Gastrocnemius medialis (tissue), 4 donors: ENCODE measurements around the gene EGFLAM. TPM values are rescaled to one million over a fixed set of nuclear protein-coding genes. Genes with fewer than 3 reads are reported as not detected.

Experiments used
- ATAC-seq, 2 donors: fragments of 150-250 bp; one replicate each; pipeline ENCODE4 v1.9.1; 2016
- DNase-seq, 2 donors: peaks; one replicate each; pipeline ENCODE4 v3.0.0-alpha.2; 2019
- H3K27ac ChIP-seq, 4 donors: fragments of 200-600 bp; sonication (generic); 1 replicate in 1 of 4; 2 replicates in 3 of 4; pipeline ENCODE4 v1.5.1; 2016 to 2018; ENCODE audit warnings: mild to moderate bottlenecking in 2 of 4, moderate library complexity in 1 of 4
- H3K27me3 ChIP-seq, 3 donors: fragments of 200-600 bp; sonication (generic) in 2 of 3; 1 replicate in 1 of 3; 2 replicates in 2 of 3; pipeline versions ENCODE4 v1.5.1 to v1.6.0; 2016 to 2019; ENCODE audit warnings: mild to moderate bottlenecking in 1 of 3, moderate library complexity in 1 of 3
- H3K36me3 ChIP-seq, 2 donors: fragments of 200-600 bp; sonication (generic) in 1 of 2; one replicate each; pipeline ENCODE4 v1.5.1; 2017 to 2018
- H3K4me1 ChIP-seq, 2 donors: fragments of 200-600 bp; sonication (generic) in 1 of 2; one replicate each; pipeline ENCODE4 v1.5.1; 2016 to 2017; ENCODE audit warnings: mild to moderate bottlenecking in 2 of 2
- H3K4me3 ChIP-seq, 4 donors: fragments of 200-600 bp; sonication (generic) in 3 of 4; 1 replicate in 1 of 4; 2 replicates in 3 of 4; pipeline ENCODE4 v1.5.1; 2016 to 2019; ENCODE audit warnings: mild to moderate bottlenecking in 2 of 4
- H3K9me3 ChIP-seq, 3 donors: fragments of 200-600 bp; sonication (generic) in 2 of 3; 1 replicate in 1 of 3; 2 replicates in 2 of 3; pipeline ENCODE4 v1.5.1; 2016 to 2019
- CTCF ChIP-seq, 5 experiments: fragments of 450-650 bp in 3 of 5; fragments of 200-600 bp in 2 of 5; sonication (generic) in 2 of 5; IDR thresholded peaks in 4 of 5; conservative IDR thresholded peaks in 1 of 5; 1 replicate in 4 of 5; 2 replicates in 1 of 5; pipeline ENCODE4 v1.5.1; 2016 to 2019; ENCODE audit warnings: antibody characterized with exemption in 5 of 5, mild to moderate bottlenecking in 3 of 5, moderate library complexity in 3 of 5
- POLR2A ChIP-seq, 2 donors: fragments of 450-650 bp; IDR thresholded peaks; one replicate each; pipeline ENCODE4 v1.6.1; 2017; ENCODE audit warnings: antibody characterized with exemption in 2 of 2, mild to moderate bottlenecking in 2 of 2, moderate library complexity in 2 of 2
- in situ Hi-C, 4 donors: fragments of 200-750 bp; cut with MboI; loops; one replicate each; pipeline versions ENCODE4 v1.15.0 to v1.8.0; 2017; ENCODE audit warnings: low sequenced_read_pairs in 4 of 4
- intact Hi-C: fragments of 100-400 bp; cut with DNase I; formaldehyde crosslinking; loops from one replicate; pipeline ENCODE4 v1.15.1; 2023; ENCODE audit warnings: low total_unique reads
- total RNA-seq, 4 donors: library from RNA; depleted of rRNA; stranded (reverse); fragments of >200 nt; gene quantifications; one replicate each; pipeline versions ENCODE4 v1.1.0 to v1.2.3, GENCODE V29; 2016

EGFLAM gene
- total RNA-seq, 4 donors from 2014 or later, result 19.2 to 36.4 (median 32.7) TPM

DNA sequence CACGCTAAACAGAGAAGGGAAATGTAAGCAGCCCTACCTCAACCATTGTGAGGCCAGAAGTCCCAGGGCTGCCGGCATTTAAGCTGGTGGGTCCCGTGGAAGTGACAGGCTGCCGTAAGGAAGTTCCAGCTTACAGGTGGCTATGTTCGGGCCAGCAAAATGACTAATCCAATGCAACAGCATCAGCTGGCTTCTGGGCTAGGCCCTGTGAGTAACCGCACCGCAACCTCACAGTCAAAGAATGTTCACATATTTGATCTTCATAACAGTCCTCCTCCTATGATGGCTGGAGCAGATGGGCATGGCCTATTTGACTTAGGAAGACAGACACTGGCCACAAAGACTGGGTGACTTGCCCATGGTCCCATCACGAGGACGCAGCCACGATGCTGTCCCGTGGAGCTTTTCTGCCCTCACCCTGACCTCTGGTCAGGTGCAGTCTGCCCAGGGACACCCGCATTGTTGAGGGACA is 209.9 kb downstream of the EGFLAM start:
- intact Hi-C loops, result loop anchor here (5.0 to 10.0 kb wide), 5 partner anchors 89 to 743 kb away; partner anchors contain the start of genes LIFR and RICTOR
- peak; percentile 92 for DNase-seq
- Histone ChIP-seq H3K9me3 (no peaks in the 10 kb centered on the region), H3K4me3 (peak overlapping the region; percentile 51 to 54 (median 52)), H3K36me3 (no peaks in the 10 kb centered on the region), H3K27me3 (no peaks in the 10 kb centered on the region), H3K4me1 (peaks cover 71 to 73% of the 10 kb centered on the region in 2 donors), H3K27ac (peak overlapping the region; percentile 95 to 99 (median 97))
- in situ Hi-C loops, result no loop called here
- TF ChIP-seq POLR2A (IDR thresholded peaks at IDR 0.05) (peak; percentile 86 to 88), CTCF (IDR thresholded peaks at IDR 0.05 in 4 of 5, conservative IDR thresholded peaks at IDR 0.05 in 1 of 5) (no peak)
- ATAC-seq, result peak; percentile 42 to 52

- H3K9me3 ChIP-seq, result no peaks in the 10 kb centered on the region
- ATAC-seq (peak; percentile 13 to 44), DNase-seq (peak; percentile 75 to 88)
- in situ Hi-C loops (no loop called here), intact Hi-C loops (loop anchor here (5.0 to 10.0 kb wide), 5 partner anchors 88 to 744 kb away; partner anchors contain the start of genes LIFR and RICTOR)
- peaks cover 66 to 70% of the 10 kb centered on the region in 2 donors for H3K4me1 ChIP-seq
- TF ChIP-seq CTCF (IDR thresholded peaks at IDR 0.05 in 4 of 5, conservative IDR thresholded peaks at IDR 0.05 in 1 of 5), result no peak
- no peak for TF ChIP-seq POLR2A (IDR thresholded peaks at IDR 0.05)
- no peak overlapping the region for H3K4me3 ChIP-seq
- no peaks in the 10 kb centered on the region for H3K36me3 ChIP-seq
- peak overlapping the region; percentile 95 to 99 (median 97) for H3K27ac ChIP-seq
- H3K27me3 ChIP-seq, result no peaks in the 10 kb centered on the region
Observed at GRCh38 chr5:38468978-38469706, 210.8 kb downstream of the EGFLAM start.

GRCh38 chr5:38469707-38470267 is 211.4 kb downstream of the EGFLAM start:
- Histone ChIP-seq H3K9me3 (no peaks in the 10 kb centered on the region), H3K36me3 (no peaks in the 10 kb centered on the region), H3K27ac (peak overlapping the region; percentile 95 to 99 (median 97)), H3K4me3 (no peak overlapping the region), H3K27me3 (no peaks in the 10 kb centered on the region), H3K4me1 (peaks cover 59 to 63% of the 10 kb centered on the region in 2 donors)
- in situ Hi-C loops, result no loop called here
- intact Hi-C loops, result loop anchor here (5.0 to 10.0 kb wide), 5 partner anchors 88 to 745 kb away; partner anchors contain the start of genes LIFR and RICTOR
- TF ChIP-seq POLR2A (IDR thresholded peaks at IDR 0.05) (no peak), CTCF (IDR thresholded peaks at IDR 0.05 in 4 of 5, conservative IDR thresholded peaks at IDR 0.05 in 1 of 5) (no peak)
- no peak for ATAC-seq
- no peak for DNase-seq

- H3K27me3 ChIP-seq, result no peaks in the 10 kb centered on the region
- no peak for ATAC-seq
Observed at GRCh38 chr5:38471709-38472108, 213.3 kb downstream of the EGFLAM start.

More at GRCh38 chr5:38471709-38472108, 213.3 kb downstream of the EGFLAM start:
- DNase-seq, result no peak
- in situ Hi-C loops (no loop called here), intact Hi-C loops (no loop called here)
- Histone ChIP-seq H3K27ac (peak overlapping the region in 3 of 4 donors; percentile 21 to 46 (median 41)), H3K36me3 (no peaks in the 10 kb centered on the region), H3K4me1 (peaks cover 44% of the 10 kb centered on the region in 2 donors), H3K4me3 (no peak overlapping the region), H3K9me3 (no peaks in the 10 kb centered on the region)
- TF ChIP-seq CTCF (IDR thresholded peaks at IDR 0.05 in 4 of 5, conservative IDR thresholded peaks at IDR 0.05 in 1 of 5) (no peak), POLR2A (IDR thresholded peaks at IDR 0.05) (no peak)
